Smooth muscle cell (in vitro differentiated cells): ENCODE data around the gene UNC13D. TPM values are rescaled to one million over a fixed set of nuclear protein-coding genes. Genes with fewer than 3 reads are reported as not detected.

Source experiments
- DNase-seq: peaks from one replicate; lab custom pipeline; 2025; ENCODE audit not compliant: unreplicated experiment; lab: John Stamatoyannopoulos, UW
- H2AFZ ChIP-seq: fragments of 200-600 bp; sonication (generic); 2 replicates; pipeline ENCODE4 v1.6.0; 2016; ENCODE audit warnings: antibody characterized with exemption, low read depth, mild to moderate bottlenecking
- H3F3A ChIP-seq: fragments of 200-600 bp; sonication (generic); 2 replicates; pipeline ENCODE4 v1.6.0; 2017; ENCODE audit warnings: antibody characterized with exemption, low read depth
- H3K27ac ChIP-seq: fragments of 200-600 bp; sonication (generic); 2 replicates; pipeline ENCODE4 v1.5.1; 2016; ENCODE audit warnings: low read depth, mild to moderate bottlenecking
- H3K27me3 ChIP-seq: fragments of 200-600 bp; sonication (generic); 2 replicates; pipeline ENCODE4 v1.6.1; 2016; ENCODE audit warnings: low read depth, mild to moderate bottlenecking
- H3K36me3 ChIP-seq: fragments of 200-600 bp; sonication (generic); 2 replicates; pipeline ENCODE4 v1.5.1; 2016; ENCODE audit warnings: low read depth
- H3K4me1 ChIP-seq: fragments of 200-600 bp; sonication (generic); 2 replicates; pipeline ENCODE4 v1.5.1; 2016; ENCODE audit warnings: low read depth
- H3K4me2 ChIP-seq: fragments of 200-600 bp; sonication (generic); 2 replicates; pipeline ENCODE4 v1.6.0; 2016; ENCODE audit warnings: mild to moderate bottlenecking
- H3K4me3 ChIP-seq: fragments of 200-600 bp; sonication (generic); 2 replicates; pipeline ENCODE4 v1.5.1; 2016; ENCODE audit warnings: mild to moderate bottlenecking
- H3K79me2 ChIP-seq: fragments of 200-600 bp; sonication (generic); 2 replicates; pipeline ENCODE4 v1.6.0; 2016; ENCODE audit warnings: low read depth, mild to moderate bottlenecking
- H3K9ac ChIP-seq: fragments of 200-600 bp; sonication (generic); 2 replicates; pipeline ENCODE4 v1.6.0; 2016; ENCODE audit warnings: low read depth
- H3K9me3 ChIP-seq: fragments of 200-600 bp; sonication (generic); replicated peaks from 2 replicates; pipeline ENCODE4 v1.5.1; 2016; ENCODE audit warnings: low read depth
- H4K20me1 ChIP-seq: fragments of 200-600 bp; sonication (generic); 2 replicates; pipeline ENCODE4 v1.6.0; 2016; ENCODE audit warnings: low read depth
- WGBS: methylation state at CpG from one replicate; pipeline ENCODE4 v1.1.7; 2016; ENCODE audit warnings: low lambda C conversion rate; 5-methylcytosine and 5-hydroxymethylcytosine counted together
- polyA plus RNA-seq: library from polyadenylated mRNA; unstranded; fragments of >200 nt; fragmentation: Nextera tagmentation; extraction: Ambion mirVana; gene quantifications from 2 replicates; pipeline ENCODE4 v1.2.1, GENCODE V29; 2016
- total RNA-seq: library from RNA; depleted of rRNA; stranded (reverse); fragments of >200 nt; gene quantifications from 2 replicates; pipeline ENCODE4 v1.2.3, GENCODE V29; 2014
- TF ChIP-seq, protein P1 (sequence below): fragments of 200-600 bp; sonication (generic); IDR thresholded peaks from 2 replicates; pipeline ENCODE4 v1.5.1; 2017; ENCODE audit warnings: borderline replicate concordance, mild to moderate bottlenecking, antibody characterized with exemption; ENCODE audit not compliant: insufficient read depth, poor library complexity, severe bottlenecking

Gene UNC13D
- total and polyA plus RNA-seq, 2 experiments from 2014 or later = 2.4 to 4.5 TPM

DNA sequence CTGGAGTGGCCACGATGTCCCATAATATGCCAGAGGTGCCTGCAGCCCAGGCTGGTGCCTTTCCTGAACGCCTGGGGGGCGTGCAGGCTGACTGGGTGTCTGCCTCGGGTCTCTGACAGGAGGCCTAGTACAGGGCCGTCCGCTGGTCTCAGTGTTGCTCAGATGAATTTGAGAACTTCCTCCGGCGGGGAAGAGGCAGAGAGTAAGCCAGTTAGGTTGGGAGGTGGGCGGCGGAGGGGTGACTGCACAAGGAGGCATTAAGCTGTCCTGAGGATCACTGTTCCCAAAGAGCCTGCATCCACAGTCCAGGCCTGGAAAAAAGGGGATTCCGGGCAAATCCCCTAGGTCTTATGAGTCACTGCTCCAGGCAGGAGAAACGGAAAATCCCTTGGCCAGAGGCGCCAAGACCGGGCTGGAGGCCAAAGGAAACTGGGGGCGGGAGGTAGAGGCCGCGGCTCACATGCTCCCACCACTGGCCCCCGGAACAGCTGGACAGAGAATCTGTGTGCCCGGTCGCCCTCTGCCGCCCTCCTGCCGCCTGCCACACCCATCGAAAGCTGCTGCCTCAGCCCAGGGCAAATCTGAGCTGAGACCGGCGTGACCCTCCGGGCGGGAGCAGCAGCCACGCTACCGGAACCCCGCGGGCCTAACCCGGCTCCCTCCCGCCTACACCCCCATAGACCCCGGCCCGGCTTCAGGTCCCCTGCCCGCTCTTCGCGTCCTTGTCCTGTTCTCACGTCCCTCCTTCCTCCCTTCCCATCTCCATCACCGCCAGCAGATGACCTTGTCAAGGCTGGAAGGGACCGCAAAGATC lies 32.9 kb upstream of the UNC13D start:
- H3K4me2 ChIP-seq = peak overlapping the region; percentile 88
- TF ChIP-seq, protein P1, sequence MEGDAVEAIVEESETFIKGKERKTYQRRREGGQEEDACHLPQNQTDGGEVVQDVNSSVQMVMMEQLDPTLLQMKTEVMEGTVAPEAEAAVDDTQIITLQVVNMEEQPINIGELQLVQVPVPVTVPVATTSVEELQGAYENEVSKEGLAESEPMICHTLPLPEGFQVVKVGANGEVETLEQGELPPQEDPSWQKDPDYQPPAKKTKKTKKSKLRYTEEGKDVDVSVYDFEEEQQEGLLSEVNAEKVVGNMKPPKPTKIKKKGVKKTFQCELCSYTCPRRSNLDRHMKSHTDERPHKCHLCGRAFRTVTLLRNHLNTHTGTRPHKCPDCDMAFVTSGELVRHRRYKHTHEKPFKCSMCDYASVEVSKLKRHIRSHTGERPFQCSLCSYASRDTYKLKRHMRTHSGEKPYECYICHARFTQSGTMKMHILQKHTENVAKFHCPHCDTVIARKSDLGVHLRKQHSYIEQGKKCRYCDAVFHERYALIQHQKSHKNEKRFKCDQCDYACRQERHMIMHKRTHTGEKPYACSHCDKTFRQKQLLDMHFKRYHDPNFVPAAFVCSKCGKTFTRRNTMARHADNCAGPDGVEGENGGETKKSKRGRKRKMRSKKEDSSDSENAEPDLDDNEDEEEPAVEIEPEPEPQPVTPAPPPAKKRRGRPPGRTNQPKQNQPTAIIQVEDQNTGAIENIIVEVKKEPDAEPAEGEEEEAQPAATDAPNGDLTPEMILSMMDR = no peak

GRCh38 chr17:75876190-75876937 lies 32.2 kb upstream of the UNC13D start:
- Histone ChIP-seq H3K36me3 (no peaks in the 10 kb centered on the region), H3K9ac (peak overlapping the region; percentile 68), H3K4me2 (peak overlapping the region; percentile 88), H3K4me1 (peaks cover 11% of the 10 kb centered on the region), H3K27ac (peak overlapping the region; percentile 88), H3K9me3 (no peaks in the 10 kb centered on the region), H2AFZ (no peak overlapping the region), H4K20me1 (no peaks in the 10 kb centered on the region), H3K27me3 (no peaks in the 10 kb centered on the region), H3F3A (peaks cover 16% of the 10 kb centered on the region), H3K79me2 (no peaks in the 10 kb centered on the region), H3K4me3 (peak overlapping the region; percentile 52)
- TF ChIP-seq, protein P1 = no peak
- no peak for DNase-seq
- 70% methylated on average over 26 of the region's 26 CpGs for WGBS

More for the DNA sequence above, 32.9 kb upstream of the UNC13D start:
- peak overlapping the region; percentile 40 for H2AFZ ChIP-seq
- no peaks in the 10 kb centered on the region for H4K20me1 ChIP-seq
- 11% methylated on average over 37 of the region's 41 CpGs for WGBS
- peak; percentile 84 for DNase-seq
- peak overlapping the region; percentile 52 for H3K4me3 ChIP-seq
- H3F3A ChIP-seq = peaks cover 16% of the 10 kb centered on the region
- H3K9me3 ChIP-seq = no peaks in the 10 kb centered on the region
- H3K79me2 ChIP-seq = no peaks in the 10 kb centered on the region
- no peaks in the 10 kb centered on the region for H3K27me3 ChIP-seq
- peaks cover 11% of the 10 kb centered on the region for H3K4me1 ChIP-seq
- peak overlapping the region; percentile 88 for H3K27ac ChIP-seq
- peak overlapping the region; percentile 77 for H3K9ac ChIP-seq
- H3K36me3 ChIP-seq = no peaks in the 10 kb centered on the region

GRCh38 chr17:75875940-75876189 lies 31.7 kb upstream of the UNC13D start:
- H3K9me3 ChIP-seq = no peaks in the 10 kb centered on the region
- TF ChIP-seq, protein P1 = no peak
- H3K4me1 ChIP-seq = peaks cover 11% of the 10 kb centered on the region
- H3K9ac ChIP-seq = no peak overlapping the region
- H2AFZ ChIP-seq = no peak overlapping the region
- H4K20me1 ChIP-seq = no peaks in the 10 kb centered on the region
- no peaks in the 10 kb centered on the region for H3K27me3 ChIP-seq
- no peak overlapping the region for H3K4me2 ChIP-seq
- H3K27ac ChIP-seq = peak overlapping the region; percentile 88
- 86% methylated on average over 5 of the region's 5 CpGs for WGBS
- H3K36me3 ChIP-seq = no peaks in the 10 kb centered on the region
- H3K79me2 ChIP-seq = no peaks in the 10 kb centered on the region
- no peak overlapping the region for H3K4me3 ChIP-seq
- H3F3A ChIP-seq = peaks cover 16% of the 10 kb centered on the region
- DNase-seq = no peak
